Glomerular visceral epithelial cell (primary cell): ENCODE results near the gene CT45A8.
"Not testable (repeated sequence)": the region's sequence is repeated elsewhere in the genome, so short reads cannot be mapped to it uniquely, and the experiment has no call there.

Experiments
- DNase-seq: peaks from one replicate; pipeline ENCODE4 v3.0.0-alpha.2; 2016; ENCODE audit errors: extremely low spot score

CT45A8 gene

GRCh38 chrX:135854438-135854837 lies at the start of gene CT45A8:
Gene CT45A8, minus strand, starts transcription at chrX:135854538. Its CDS starts 3,755 bp downstream, at chrX:135850783.
- DNase-seq, result not testable (repeated sequence)

- no peak for DNase-seq
Observed at GRCh38 chrX:135893294-135893817, 39.0 kb upstream of the CT45A8 start, which contains the start of the genes CT45A10 and SAGE1. Gene CT45A10, minus strand, starts transcription at chrX:135893444. Its CDS starts 8,100 bp downstream, at chrX:135885344. Gene SAGE1, plus strand, starts transcription at chrX:135893716. Its CDS starts 2,527 bp downstream, at chrX:135896243.

- no peak for DNase-seq
Observed at GRCh38 chrX:135892781-135893180, 38.4 kb upstream of the CT45A8 start.

- DNase-seq, result no peak
Observed at GRCh38 chrX:135890087-135890585, 35.8 kb upstream of the CT45A8 start.

GRCh38 chrX:135888976-135889375 lies 34.6 kb upstream of the CT45A8 start:
- peak; percentile 2 for DNase-seq

- DNase-seq, result not testable (repeated sequence)
Observed at GRCh38 chrX:135888230-135888629, 33.9 kb upstream of the CT45A8 start.

- not testable (repeated sequence) for DNase-seq
Observed at GRCh38 chrX:135882741-135883140, 28.4 kb upstream of the CT45A8 start.

GRCh38 chrX:135871712-135872111 lies 17.4 kb upstream of the CT45A8 start, which contains the start of gene CT45A9:
Gene CT45A9, minus strand, starts transcription at chrX:135871812. Its CDS starts 3,751 bp downstream, at chrX:135868061.
- DNase-seq, result not testable (repeated sequence)

GRCh38 chrX:135837180-135837579 lies 17.2 kb downstream of the CT45A8 start, which contains the start of gene CT45A7:
Gene CT45A7, minus strand, starts transcription at chrX:135837280. Its CDS starts 3,747 bp downstream, at chrX:135833533.
- not testable (repeated sequence) for DNase-seq

GRCh38 chrX:135819912-135820311 lies 34.4 kb downstream of the CT45A8 start, which contains the start of gene CT45A2:
Gene CT45A2, minus strand, starts transcription at chrX:135820012. Its CDS starts 3,747 bp downstream, at chrX:135816265.
- DNase-seq, result not testable (repeated sequence)

- not testable (repeated sequence) for DNase-seq
Observed at GRCh38 chrX:135802687-135803086, 51.7 kb downstream of the CT45A8 start, which contains the start of gene CT45A6. Gene CT45A6, minus strand, starts transcription at chrX:135802787. Its CDS starts 3,794 bp downstream, at chrX:135798993.
